HG03135 (cell line): ENCODE data around the gene KLF4.
"Not testable (repeated sequence)": the region's sequence is repeated elsewhere in the genome, so short reads cannot be mapped to it uniquely, and the experiment has no call there.

Source experiments
- ATAC-seq: cut with Tn5 transposase; IDR thresholded peaks from one replicate; pipeline ENCODE4 v1.9.1; 2021; ENCODE audit warnings: mild to moderate bottlenecking, moderate library complexity; ENCODE audit not compliant: unreplicated experiment

KLF4 gene

GRCh38 chr9:107489687-107490605 lies at the start of gene KLF4:
TSS of gene KLF4 (minus strand) at chr9:107489769. CDS start at chr9:107489172, 597 bp downstream.
- ATAC-seq: peak; percentile 64

- no peak for ATAC-seq
Observed at GRCh38 chr9:107536462-107536861, 46.9 kb upstream of the KLF4 start.

GRCh38 chr9:107534510-107535078 lies 45.0 kb upstream of the KLF4 start:
- no peak for ATAC-seq

GRCh38 chr9:107530679-107531078 lies 41.1 kb upstream of the KLF4 start:
- no peak for ATAC-seq

GRCh38 chr9:107528686-107529085 lies 39.1 kb upstream of the KLF4 start:
- no peak for ATAC-seq

GRCh38 chr9:107523539-107523938 lies 34.0 kb upstream of the KLF4 start:
- no peak for ATAC-seq

- ATAC-seq: no peak
Observed at GRCh38 chr9:107520186-107520585, 30.6 kb upstream of the KLF4 start.

GRCh38 chr9:107518037-107518807 lies 28.7 kb upstream of the KLF4 start:
- ATAC-seq: no peak

- ATAC-seq: no peak
Observed at GRCh38 chr9:107513464-107514100, 24.0 kb upstream of the KLF4 start.

- no peak for ATAC-seq
Observed at GRCh38 chr9:107504585-107505455, 15.3 kb upstream of the KLF4 start.

GRCh38 chr9:107502464-107502863 lies 12.9 kb upstream of the KLF4 start:
- ATAC-seq: no peak

GRCh38 chr9:107500421-107501200 lies 11.0 kb upstream of the KLF4 start:
- ATAC-seq: not testable (repeated sequence)

GRCh38 chr9:107496976-107497375 lies 7.4 kb upstream of the KLF4 start:
- no peak for ATAC-seq

GRCh38 chr9:107492381-107492970 lies 2.9 kb upstream of the KLF4 start:
- no peak for ATAC-seq

- no peak for ATAC-seq
Observed at GRCh38 chr9:107491081-107492053, 1.8 kb upstream of the KLF4 start.

GRCh38 chr9:107490606-107490970 lies 1.0 kb upstream of the KLF4 start:
- ATAC-seq: not testable (repeated sequence)

- ATAC-seq: peak; percentile 33
Observed at GRCh38 chr9:107489144-107489673, 360 bp downstream of the KLF4 start.
